ENCODE measurements around the gene ARIH2.

DNA sequence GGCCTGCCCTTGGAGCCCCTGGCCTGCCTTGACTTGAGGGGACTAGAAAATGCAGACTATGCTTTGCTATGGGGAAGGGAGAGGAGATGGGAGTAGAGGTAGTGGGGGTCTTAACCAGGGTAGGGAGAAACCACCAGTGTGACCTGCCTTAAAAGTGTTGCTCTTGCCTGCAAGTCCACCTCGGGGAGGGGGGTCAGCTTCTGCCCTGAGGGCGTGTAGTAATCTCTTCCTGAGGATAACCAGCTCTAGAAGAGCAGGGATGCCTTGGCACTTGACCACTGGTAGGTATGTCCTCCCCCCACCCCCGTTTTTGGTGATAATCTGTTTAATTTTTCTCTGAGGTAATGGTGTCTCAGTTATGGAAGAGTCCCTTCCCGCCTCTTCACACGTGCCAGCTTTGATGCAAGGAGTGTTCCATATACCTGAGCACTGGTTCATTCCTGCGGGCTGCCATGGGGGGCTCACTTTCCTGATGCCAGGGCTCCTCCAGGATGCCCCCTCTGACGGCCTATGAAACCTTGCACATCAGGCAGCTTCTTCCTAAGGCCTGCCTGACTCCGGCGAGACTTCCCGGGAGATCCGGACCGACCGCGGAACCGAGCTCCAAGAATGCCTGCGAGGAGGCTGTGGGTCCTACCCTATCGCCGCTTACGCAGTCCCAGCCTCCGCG, 70.6 kb downstream of the ARIH2 start:
- TF ChIP-seq CTCF (IDR thresholded peaks at IDR 0.05; ENCODE audit: low read depth, low read length) (no peak), EZH2phosphoT487 (IDR thresholded peaks at IDR 0.05; ENCODE audit: low read depth) (no peak)
